ENCODE measurements around the gene PHF2. TPM values are rescaled to one million over a fixed set of nuclear protein-coding genes. Genes with fewer than 3 reads are reported as not detected.

The PHF2 gene
- total and polyA plus RNA-seq, 2 donors (not counting 1 experiment from before 2014, with no cell fraction given), result 11.0 to 28.8 TPM

DNA sequence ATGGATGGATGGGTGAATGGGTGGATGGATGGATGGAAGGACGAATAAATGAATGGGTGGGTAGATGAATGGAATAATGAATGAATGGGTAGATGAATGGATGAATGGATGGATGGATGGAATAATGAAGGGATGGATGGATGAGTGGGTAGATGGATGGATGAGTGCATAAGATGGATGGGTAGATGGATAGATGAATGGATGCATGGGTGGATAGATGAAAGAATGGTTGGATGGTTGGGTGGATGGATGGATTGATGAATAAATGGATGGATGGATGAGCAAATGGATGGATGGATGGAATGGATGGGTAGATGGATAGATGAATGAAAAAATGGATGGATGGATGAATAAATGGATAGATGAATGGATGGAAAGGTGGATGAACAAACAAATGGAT, 85.2 kb downstream of the PHF2 start:
- Histone ChIP-seq H3K36me3 (replicated peaks in 1 of 2; ENCODE audit: control extremely low read depth in 1 of 2, control insufficient read depth in 1 of 2, extremely low read depth in 1 of 2, insufficient read depth in 2 of 2, low read length in 1 of 2) (peaks cover 0 to 29% of the 10 kb centered on the region in 2 experiments), H3K9me3 (ENCODE audit: control extremely low read depth in 1 of 3, control insufficient read depth in 2 of 3, insufficient read depth in 1 of 3, low read length in 2 of 3) (peaks cover 0 to 6% (median 0%) of the 10 kb centered on the region in 3 donors), H3K4me1 (ENCODE audit: control insufficient read depth in 2 of 2, insufficient read depth in 2 of 2, low read length in 2 of 2) (no peaks in the 10 kb centered on the region), H3K4me3 (ENCODE audit: control extremely low read depth in 1 of 5, extremely low read depth in 1 of 5, insufficient read depth in 1 of 5, low read depth in 2 of 5, low read length in 4 of 5) (no peak overlapping the region), H4K20me1 (ENCODE audit: control insufficient read depth, insufficient read depth, low read length, poor library complexity, severe bottlenecking) (no peaks in the 10 kb centered on the region), H3K27me3 (replicated peaks in 1 of 4; ENCODE audit: control extremely low read depth in 1 of 4, control insufficient read depth in 3 of 4, insufficient read depth in 4 of 4, low read length in 3 of 4) (no peaks in the 10 kb centered on the region), H3K79me2 (ENCODE audit: control insufficient read depth, insufficient read depth, low read length) (no peaks in the 10 kb centered on the region), H2AFZ (ENCODE audit: insufficient read depth, low read depth, low read length, poor library complexity, severe bottlenecking) (no peak overlapping the region), H3K4me2 (replicated peaks; ENCODE audit: low read depth, low read length, poor library complexity, severe bottlenecking) (no peak overlapping the region), H3K9ac (ENCODE audit: low read length) (no peak overlapping the region), H3K27ac (ENCODE audit: low read length in 2 of 2) (no peak overlapping the region)
- no peaks in the 10 kb centered on the region for H3K27me3 Mint-ChIP-seq
- H3K4me3 Mint-ChIP-seq, result no peak overlapping the region
- POLR2A ChIA-PET, result no interaction called here
- DNase-seq, result no peak
- CTCF ChIA-PET, result no interaction called here
- TF ChIP-seq, protein P1, sequence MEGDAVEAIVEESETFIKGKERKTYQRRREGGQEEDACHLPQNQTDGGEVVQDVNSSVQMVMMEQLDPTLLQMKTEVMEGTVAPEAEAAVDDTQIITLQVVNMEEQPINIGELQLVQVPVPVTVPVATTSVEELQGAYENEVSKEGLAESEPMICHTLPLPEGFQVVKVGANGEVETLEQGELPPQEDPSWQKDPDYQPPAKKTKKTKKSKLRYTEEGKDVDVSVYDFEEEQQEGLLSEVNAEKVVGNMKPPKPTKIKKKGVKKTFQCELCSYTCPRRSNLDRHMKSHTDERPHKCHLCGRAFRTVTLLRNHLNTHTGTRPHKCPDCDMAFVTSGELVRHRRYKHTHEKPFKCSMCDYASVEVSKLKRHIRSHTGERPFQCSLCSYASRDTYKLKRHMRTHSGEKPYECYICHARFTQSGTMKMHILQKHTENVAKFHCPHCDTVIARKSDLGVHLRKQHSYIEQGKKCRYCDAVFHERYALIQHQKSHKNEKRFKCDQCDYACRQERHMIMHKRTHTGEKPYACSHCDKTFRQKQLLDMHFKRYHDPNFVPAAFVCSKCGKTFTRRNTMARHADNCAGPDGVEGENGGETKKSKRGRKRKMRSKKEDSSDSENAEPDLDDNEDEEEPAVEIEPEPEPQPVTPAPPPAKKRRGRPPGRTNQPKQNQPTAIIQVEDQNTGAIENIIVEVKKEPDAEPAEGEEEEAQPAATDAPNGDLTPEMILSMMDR (IDR thresholded peaks at IDR 0.05), result no peak
- TF ChIP-seq EZH2 (IDR thresholded peaks at IDR 0.05; ENCODE audit: borderline replicate concordance, insufficient read depth, low read depth, low read length, poor library complexity, severe bottlenecking), result no peak
- ATAC-seq (ENCODE audit: low read depth), result no peak
- intact Hi-C loops (cut with micrococcal nuclease), result no loop called here
- WGBS (ENCODE audit: insufficient coverage), result 100% methylated on average over 1 of the region's 1 CpG
- H3K9me3 Mint-ChIP-seq (ENCODE audit: insufficient read depth), result no peaks in the 10 kb centered on the region
- H3K27ac Mint-ChIP-seq, result no peak overlapping the region
- no peaks in the 10 kb centered on the region for H3K4me1 Mint-ChIP-seq

DNA sequence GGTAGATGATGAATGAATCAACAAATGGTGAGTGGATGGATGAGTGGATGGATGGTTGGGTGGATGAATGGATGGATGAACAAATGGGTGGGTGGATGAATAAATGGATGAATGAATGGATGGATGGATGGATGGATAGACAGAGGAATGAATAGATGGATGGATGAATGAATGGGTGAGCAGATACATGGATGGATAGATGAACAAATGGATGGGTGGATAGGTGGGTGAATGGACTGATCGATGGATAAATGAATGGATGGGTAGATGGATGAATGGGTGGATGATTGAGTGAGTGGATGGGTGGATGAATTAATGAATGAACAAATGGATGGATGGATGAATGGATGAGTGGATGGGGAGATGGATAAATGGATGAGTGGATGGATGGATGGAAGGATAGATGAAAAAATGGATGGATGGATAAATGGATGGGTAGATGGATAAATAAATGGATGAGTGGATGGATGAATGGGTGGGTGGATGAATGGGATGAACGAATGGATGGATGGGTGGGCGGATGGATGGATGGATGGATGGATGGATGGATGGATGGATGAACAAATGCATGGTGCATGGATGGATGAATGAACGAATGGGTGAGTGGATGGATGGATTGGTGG, 85.7 kb downstream of the PHF2 start:
- H3K9me3 Mint-ChIP-seq (ENCODE audit: insufficient read depth), result no peaks in the 10 kb centered on the region
- H4K20me1 ChIP-seq (ENCODE audit: control insufficient read depth, insufficient read depth, low read length, poor library complexity, severe bottlenecking), result no peaks in the 10 kb centered on the region
- ATAC-seq (ENCODE audit: low read depth), result no peak

More for the DNA sequence above, 85.7 kb downstream of the PHF2 start:
- no peak overlapping the region for H3K27ac Mint-ChIP-seq
- H3K9ac ChIP-seq (ENCODE audit: low read length), result no peak overlapping the region
- no peak for DNase-seq
- no peaks in the 10 kb centered on the region for H3K4me1 Mint-ChIP-seq
- no peak overlapping the region for H3K4me3 Mint-ChIP-seq
- CTCF ChIA-PET, result no interaction called here
- H3K27me3 ChIP-seq (replicated peaks in 1 of 4; ENCODE audit: control extremely low read depth in 1 of 4, control insufficient read depth in 3 of 4, insufficient read depth in 4 of 4, low read length in 3 of 4), result no peaks in the 10 kb centered on the region
- WGBS (ENCODE audit: insufficient coverage), result 88% methylated on average over 4 of the region's 4 CpGs
- intact Hi-C loops (cut with micrococcal nuclease), result no loop called here
- no peaks in the 10 kb centered on the region for H3K4me1 ChIP-seq (ENCODE audit: control insufficient read depth in 2 of 2, insufficient read depth in 2 of 2, low read length in 2 of 2)
- H2AFZ ChIP-seq (ENCODE audit: insufficient read depth, low read depth, low read length, poor library complexity, severe bottlenecking), result no peak overlapping the region
- no peak overlapping the region for H3K4me2 ChIP-seq (replicated peaks; ENCODE audit: low read depth, low read length, poor library complexity, severe bottlenecking)
- POLR2A ChIA-PET, result no interaction called here
- H3K27ac ChIP-seq (ENCODE audit: low read length in 2 of 2), result no peak overlapping the region
- TF ChIP-seq EZH2 (IDR thresholded peaks at IDR 0.05; ENCODE audit: borderline replicate concordance, insufficient read depth, low read depth, low read length, poor library complexity, severe bottlenecking), result no peak
- TF ChIP-seq, protein P1 (IDR thresholded peaks at IDR 0.05), result no peak
- no peaks in the 10 kb centered on the region for H3K79me2 ChIP-seq (ENCODE audit: control insufficient read depth, insufficient read depth, low read length)
- H3K4me3 ChIP-seq (ENCODE audit: control extremely low read depth in 1 of 5, extremely low read depth in 1 of 5, insufficient read depth in 1 of 5, low read depth in 2 of 5, low read length in 4 of 5), result no peak overlapping the region
- peaks cover 0 to 27% of the 10 kb centered on the region in 2 experiments for H3K36me3 ChIP-seq (replicated peaks in 1 of 2; ENCODE audit: control extremely low read depth in 1 of 2, control insufficient read depth in 1 of 2, extremely low read depth in 1 of 2, insufficient read depth in 2 of 2, low read length in 1 of 2)
- H3K27me3 Mint-ChIP-seq, result no peaks in the 10 kb centered on the region
- H3K9me3 ChIP-seq (ENCODE audit: control extremely low read depth in 1 of 3, control insufficient read depth in 2 of 3, insufficient read depth in 1 of 3, low read length in 2 of 3), result peaks cover 0 to 6% (median 0%) of the 10 kb centered on the region in 3 donors
